VCaP (cell line): Measurements from ENCODE around the gene ZDHHC22.

Experiments used
- H3K27ac ChIP-seq: fragments of 450-650 bp; 2 replicates; pipeline ENCODE4 v1.5.1; 2017
- CTCF ChIP-seq: fragments of 450-650 bp; conservative IDR thresholded peaks from 2 replicates; pipeline ENCODE4 v1.5.1; 2017; ENCODE audit warnings: mild to moderate bottlenecking, moderate library complexity

Gene ZDHHC22

GRCh38 chr14:77125281-77125801, 16.2 kb downstream of the ZDHHC22 start:
- TF ChIP-seq CTCF = no peak
- no peak overlapping the region for H3K27ac ChIP-seq

- no peak for TF ChIP-seq CTCF
- no peak overlapping the region for H3K27ac ChIP-seq
These were observed 17.0 kb downstream of the ZDHHC22 start for GRCh38 chr14:77124345-77125280.

- no peak for TF ChIP-seq CTCF
- peak overlapping the region; percentile 56 for H3K27ac ChIP-seq
These were observed 17.9 kb downstream of the ZDHHC22 start for GRCh38 chr14:77123381-77124325.

- peak overlapping the region; percentile 56 for H3K27ac ChIP-seq
- no peak for TF ChIP-seq CTCF
These were observed 19.0 kb downstream of the ZDHHC22 start for GRCh38 chr14:77122526-77123125.

- no peak overlapping the region for H3K27ac ChIP-seq
- TF ChIP-seq CTCF = no peak
These were observed 20.5 kb downstream of the ZDHHC22 start for GRCh38 chr14:77120771-77121743.

- no peak for TF ChIP-seq CTCF
- no peak overlapping the region for H3K27ac ChIP-seq
These were observed 21.7 kb downstream of the ZDHHC22 start for GRCh38 chr14:77119851-77120250.
